Stromal cell of bone marrow (primary cell): ENCODE data around the gene CCDC63.

Source experiments
- DNase-seq: peaks from one replicate; pipeline ENCODE4 v3.0.0-alpha.2; 2012; ENCODE audit warnings: low read depth

CCDC63 gene

GRCh38 chr12:110846615-110847566 is at the start of gene CCDC63:
Gene CCDC63 (plus strand): TSS chr12:110846987. CDS start chr12:110852955, 5,968 bp downstream.
- no peak for DNase-seq

DNA sequence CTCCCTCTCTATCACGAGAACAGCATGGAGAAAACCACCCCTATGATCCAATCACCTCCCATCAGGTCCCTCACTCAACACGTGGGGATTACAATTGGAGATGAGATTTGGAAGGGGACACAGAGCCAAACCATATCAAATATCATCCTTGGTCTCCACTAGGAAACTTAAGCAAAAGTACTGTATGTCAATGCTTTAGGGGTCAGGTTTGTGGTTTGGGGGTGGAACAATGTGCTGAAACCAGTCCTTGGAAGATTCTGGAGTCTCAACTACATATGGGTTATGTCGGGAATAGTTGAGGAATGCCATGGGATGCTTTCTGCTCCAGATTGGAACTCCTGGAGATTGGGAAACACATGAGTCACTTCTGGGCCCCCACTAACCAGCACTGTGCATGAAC is 48.3 kb upstream of the CCDC63 start:
- DNase-seq = no peak

DNA sequence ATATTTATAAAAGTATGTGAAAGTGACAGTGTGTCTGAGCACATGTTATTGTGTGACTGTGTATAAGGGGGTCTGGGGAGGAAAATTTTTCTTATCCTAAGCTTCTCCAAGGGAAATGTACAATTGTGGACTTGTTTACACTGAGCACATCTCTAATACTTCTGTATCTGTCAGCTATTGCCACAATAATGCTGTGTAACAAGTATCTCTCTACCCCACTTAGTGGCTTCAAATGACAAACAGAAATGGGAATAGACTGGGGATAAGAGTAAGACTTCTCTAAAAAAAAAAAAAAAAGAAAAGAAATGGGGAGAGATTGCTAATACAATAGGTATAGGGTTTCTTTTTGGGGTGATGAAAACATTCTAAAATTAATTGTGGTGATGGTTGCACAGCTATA is 44.3 kb upstream of the CCDC63 start:
- DNase-seq = no peak

- no peak for DNase-seq
Observed at GRCh38 chr12:110804406-110804805, 42.4 kb upstream of the CCDC63 start.

GRCh38 chr12:110807640-110808039 is 39.1 kb upstream of the CCDC63 start:
- no peak for DNase-seq

DNA sequence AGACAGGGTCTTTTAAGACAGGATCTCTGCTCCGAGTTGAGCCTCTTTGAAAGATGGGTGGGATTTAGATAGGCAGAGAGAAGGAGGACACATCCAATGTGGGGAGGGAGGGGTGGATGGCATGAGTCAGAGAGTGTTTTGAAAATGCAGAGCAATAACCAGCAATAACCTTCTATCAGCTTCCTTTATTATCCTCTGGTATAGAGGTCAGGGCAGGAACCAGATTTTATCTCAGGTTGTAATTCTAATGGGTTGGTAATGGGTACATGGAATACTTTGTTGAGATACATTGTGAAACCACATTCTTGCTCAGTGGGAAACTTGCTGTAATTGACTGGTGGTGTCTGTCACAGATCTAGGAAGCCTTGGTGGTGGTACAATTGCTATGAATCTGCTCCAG is 37.6 kb upstream of the CCDC63 start:
- DNase-seq = no peak

DNA sequence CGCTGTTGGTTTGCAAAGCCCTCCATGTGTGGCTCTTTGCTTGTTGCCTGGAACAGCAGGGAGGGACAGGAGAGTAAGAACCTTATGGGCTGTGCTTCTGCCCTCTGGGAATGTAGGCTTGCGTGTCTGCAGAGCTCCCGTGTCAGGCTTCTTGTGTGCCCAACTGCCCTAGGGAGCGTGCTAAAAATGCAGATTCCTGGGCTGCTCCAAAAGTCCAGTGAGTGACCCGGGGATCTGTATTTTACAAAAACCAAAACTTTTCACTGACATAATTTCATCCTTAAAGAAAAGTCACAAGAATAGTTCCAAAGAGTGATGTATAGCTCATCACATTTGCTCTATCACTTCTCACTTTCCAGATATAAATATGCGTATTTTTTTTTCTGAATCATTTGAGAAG is 34.8 kb upstream of the CCDC63 start:
- no peak for DNase-seq

GRCh38 chr12:110813285-110813684 is 33.5 kb upstream of the CCDC63 start:
- DNase-seq = no peak

- no peak for DNase-seq
Observed at GRCh38 chr12:110813756-110814155, 33.0 kb upstream of the CCDC63 start.

GRCh38 chr12:110816248-110816647 is 30.5 kb upstream of the CCDC63 start:
- DNase-seq = no peak

DNA sequence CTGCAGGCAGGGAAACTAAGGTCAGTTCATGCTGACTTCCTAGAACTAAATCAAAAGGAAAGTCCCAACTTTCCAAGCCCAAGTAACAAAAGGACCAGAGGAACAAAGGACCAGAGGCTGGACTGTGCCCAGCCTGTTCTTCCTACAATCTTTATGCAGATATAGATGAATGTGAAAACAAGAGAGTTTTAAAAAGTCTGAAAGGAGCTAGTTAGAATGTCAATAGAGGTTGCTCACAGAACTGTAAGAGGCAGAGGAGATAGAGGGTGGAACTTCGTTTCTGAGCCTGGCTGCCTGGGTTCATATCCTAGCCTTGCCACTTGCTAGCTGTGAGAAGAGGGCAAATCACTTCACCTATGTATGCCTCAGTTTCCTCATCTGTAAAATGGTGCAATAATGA is 30.0 kb upstream of the CCDC63 start:
- DNase-seq = no peak

GRCh38 chr12:110818511-110818910 is 28.3 kb upstream of the CCDC63 start:
- DNase-seq = no peak

- DNase-seq = no peak
Observed at GRCh38 chr12:110819150-110819549, 27.6 kb upstream of the CCDC63 start.

- DNase-seq = no peak
Observed at GRCh38 chr12:110819646-110820045, 27.1 kb upstream of the CCDC63 start.

DNA sequence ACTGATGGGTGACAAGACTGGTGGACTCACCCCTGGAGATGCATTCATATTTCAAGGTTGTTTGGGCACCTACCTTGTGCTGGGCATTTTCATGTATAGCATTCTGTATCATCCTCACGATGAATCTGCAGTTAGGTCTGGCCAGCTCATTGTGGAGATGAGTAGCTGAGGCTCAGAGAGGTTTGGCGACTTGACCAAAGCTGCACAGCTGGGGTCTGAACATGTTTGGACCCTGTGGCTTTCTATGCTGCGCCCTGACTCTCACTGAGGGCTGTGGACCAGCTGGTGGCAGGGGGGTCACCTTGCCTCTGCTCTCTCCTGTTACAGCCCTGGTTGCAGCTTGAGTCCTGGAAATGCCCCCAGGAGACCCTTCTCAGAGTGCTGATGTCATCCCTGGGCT is 24.9 kb upstream of the CCDC63 start:
- no peak for DNase-seq

DNA sequence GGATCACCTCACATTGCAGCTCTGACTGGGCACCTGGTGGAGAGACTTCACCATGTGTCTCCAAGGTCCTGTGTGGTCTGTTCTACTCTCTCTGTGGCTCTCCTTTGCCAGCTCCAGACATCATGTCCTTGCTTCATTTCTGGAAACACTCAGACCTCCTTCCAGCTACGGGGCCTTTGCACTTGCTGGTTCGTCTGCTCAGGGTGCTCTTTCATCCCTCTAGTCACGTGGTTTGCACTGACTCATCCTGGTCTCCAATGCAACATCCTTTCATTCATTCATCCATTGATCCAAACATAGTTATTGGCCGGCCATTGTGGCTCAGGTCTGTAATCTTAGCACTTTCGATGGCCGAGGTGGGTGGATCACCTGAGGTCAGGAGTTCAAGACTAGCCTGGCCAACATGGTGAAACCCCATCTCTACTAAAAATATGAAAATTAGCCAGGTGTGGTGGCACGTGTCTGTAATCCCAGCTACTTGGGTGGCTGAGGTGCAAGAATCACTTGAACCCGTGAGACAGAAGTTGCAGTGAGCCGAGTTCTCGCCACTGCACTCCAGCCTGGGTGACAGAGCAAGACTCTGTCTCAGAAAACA is 23.9 kb upstream of the CCDC63 start:
- DNase-seq = no peak

DNA sequence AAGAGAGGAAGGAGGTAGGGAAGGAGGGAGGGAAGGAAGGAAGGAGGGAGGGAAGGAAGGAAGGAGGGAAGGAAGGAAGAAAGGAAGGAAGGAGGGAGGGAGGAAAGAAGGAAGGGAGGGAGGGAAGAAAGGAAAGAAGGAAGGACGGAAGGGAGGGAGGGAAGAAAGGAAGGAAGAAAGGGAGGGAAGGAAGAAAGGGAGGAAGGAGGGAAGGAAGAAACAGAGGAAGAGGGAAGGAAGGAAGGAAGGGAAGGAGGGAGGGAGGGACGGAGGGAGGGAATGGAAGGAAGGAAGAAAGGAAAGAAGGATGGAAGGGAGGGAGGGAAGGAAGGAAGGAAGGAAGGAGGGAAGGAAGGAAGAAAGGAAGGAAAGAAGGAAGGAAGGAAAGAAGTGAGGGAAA is 22.4 kb upstream of the CCDC63 start:
- DNase-seq = no peak

DNA sequence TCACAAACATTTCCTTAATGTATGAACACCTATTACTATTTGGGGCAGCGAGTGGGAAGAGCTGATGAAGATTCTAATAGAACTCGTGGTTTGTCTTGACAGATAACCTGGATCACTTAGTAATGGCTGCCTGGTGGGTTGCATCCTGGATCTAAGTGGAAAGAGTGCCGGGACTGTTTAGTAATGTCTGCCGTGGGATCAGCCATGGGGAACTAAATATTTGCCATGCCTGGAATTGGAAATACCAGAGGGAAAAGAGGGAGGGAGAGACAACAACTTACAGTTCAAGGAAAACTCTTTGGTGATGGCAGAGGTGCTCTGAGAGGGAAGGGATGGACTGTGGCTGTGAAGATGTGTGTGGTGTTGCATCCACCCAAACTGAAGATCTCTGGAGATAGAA is 21.3 kb upstream of the CCDC63 start:
- no peak for DNase-seq

- peak; percentile 80 for DNase-seq
Observed at GRCh38 chr12:110826592-110827200, 20.1 kb upstream of the CCDC63 start.

DNA sequence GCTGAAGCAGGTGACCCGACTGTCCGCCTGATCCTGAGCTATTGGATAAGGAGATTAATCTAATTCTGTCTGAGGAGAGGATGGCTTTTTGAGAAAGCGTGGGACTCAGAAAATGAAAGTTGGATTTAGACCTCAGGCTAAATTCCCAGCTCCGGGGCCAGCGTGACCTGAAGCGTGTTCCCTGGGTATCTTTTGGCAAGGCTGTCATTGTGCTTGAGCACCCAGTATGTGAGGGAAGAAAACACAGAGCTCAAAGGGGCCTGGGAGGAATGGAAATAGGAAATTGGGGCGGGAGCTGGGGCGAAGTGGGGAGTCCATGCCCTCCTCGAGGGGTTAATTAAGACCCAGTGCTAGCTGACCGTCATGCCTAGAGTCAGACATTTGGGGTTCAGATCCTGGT is 17.5 kb upstream of the CCDC63 start:
- no peak for DNase-seq

GRCh38 chr12:110836291-110836690 is 10.5 kb upstream of the CCDC63 start:
- DNase-seq = no peak

DNA sequence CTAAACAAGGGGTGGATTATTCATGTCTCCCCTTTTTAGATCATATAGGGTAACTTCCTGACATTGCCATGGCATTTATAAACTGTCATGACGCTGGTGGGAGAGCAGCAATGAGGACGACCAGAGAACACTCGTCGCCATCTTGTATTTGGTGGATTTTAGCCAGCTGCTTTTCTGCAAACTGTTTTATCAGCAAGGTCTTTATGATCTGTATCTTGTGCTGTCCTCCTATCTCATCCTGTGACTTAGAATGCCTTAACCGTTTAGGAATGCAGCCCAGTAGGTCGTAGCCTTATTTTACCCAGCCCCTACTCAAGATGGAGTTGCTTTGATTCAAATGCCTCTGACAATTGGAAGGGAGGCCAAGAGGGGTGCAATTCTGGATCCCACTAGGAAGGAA is 5.8 kb upstream of the CCDC63 start:
- no peak for DNase-seq

GRCh38 chr12:110844131-110844530 is 2.7 kb upstream of the CCDC63 start:
- DNase-seq = no peak
